NCI-H2029 (cell line): ENCODE data around the gene CLVS2.
A peak's percentile ranks its signal among the peaks of the same experiment; 100 is the strongest.

ENCODE experiments used
- DNase-seq: peaks from one replicate; lab custom pipeline; 2025; lab: John Stamatoyannopoulos, UW

CLVS2 gene

GRCh38 chr6:122995921-122996793, at the start of gene CLVS2:
CLVS2 (plus strand) TSS chr6:122996235; CDS start chr6:122997778, 1,543 bp downstream.
- DNase-seq: peak; percentile 35

GRCh38 chr6:122947355-122947754, 48.7 kb upstream of the CLVS2 start:
- no peak for DNase-seq

GRCh38 chr6:122953766-122954165, 42.3 kb upstream of the CLVS2 start:
- DNase-seq: no peak

- DNase-seq: no peak
Measured at GRCh38 chr6:122956376-122956775, 39.7 kb upstream of the CLVS2 start.

- DNase-seq: no peak
Measured at GRCh38 chr6:122962000-122962624, 33.9 kb upstream of the CLVS2 start.

GRCh38 chr6:122969999-122970533, 26.0 kb upstream of the CLVS2 start:
- no peak for DNase-seq

GRCh38 chr6:122977180-122977579, 18.9 kb upstream of the CLVS2 start:
- no peak for DNase-seq

GRCh38 chr6:122984393-122984792, 11.6 kb upstream of the CLVS2 start:
- DNase-seq: no peak

GRCh38 chr6:122994256-122994655, 1.8 kb upstream of the CLVS2 start:
- no peak for DNase-seq

- no peak for DNase-seq
Measured at GRCh38 chr6:122996794-122997505, 915 bp downstream of the CLVS2 start.

- no peak for DNase-seq
Measured at GRCh38 chr6:122997541-122998150, 1.6 kb downstream of the CLVS2 start.

GRCh38 chr6:122998403-122998975, 2.5 kb downstream of the CLVS2 start:
- DNase-seq: no peak

- DNase-seq: no peak
Measured at GRCh38 chr6:123000244-123000770, 4.3 kb downstream of the CLVS2 start.

- no peak for DNase-seq
Measured at GRCh38 chr6:123001540-123001939, 5.5 kb downstream of the CLVS2 start.

GRCh38 chr6:123007885-123008284, 11.8 kb downstream of the CLVS2 start:
- DNase-seq: no peak

- DNase-seq: no peak
Measured at GRCh38 chr6:123009059-123009458, 13.0 kb downstream of the CLVS2 start.

GRCh38 chr6:123014835-123015234, 18.8 kb downstream of the CLVS2 start:
- no peak for DNase-seq

- DNase-seq: no peak
Measured at GRCh38 chr6:123016431-123017103, 20.5 kb downstream of the CLVS2 start.

GRCh38 chr6:123017104-123017682, 21.2 kb downstream of the CLVS2 start:
- no peak for DNase-seq

GRCh38 chr6:123022975-123023374, 26.9 kb downstream of the CLVS2 start:
- no peak for DNase-seq
